NCI-H446 (cell line): ENCODE measurements around the gene TMEM185B.
"Not testable (repeated sequence)": the region's sequence is repeated elsewhere in the genome, so short reads cannot be mapped to it uniquely, and the experiment has no call there.

Experiments
- DNase-seq, 2 experiments: peaks; one replicate each; lab custom pipeline; 2025; lab: John Stamatoyannopoulos, UW

Gene TMEM185B

GRCh38 chr2:120251880-120252224 is 28.7 kb upstream of the TMEM185B start:
- no peak for DNase-seq

DNA sequence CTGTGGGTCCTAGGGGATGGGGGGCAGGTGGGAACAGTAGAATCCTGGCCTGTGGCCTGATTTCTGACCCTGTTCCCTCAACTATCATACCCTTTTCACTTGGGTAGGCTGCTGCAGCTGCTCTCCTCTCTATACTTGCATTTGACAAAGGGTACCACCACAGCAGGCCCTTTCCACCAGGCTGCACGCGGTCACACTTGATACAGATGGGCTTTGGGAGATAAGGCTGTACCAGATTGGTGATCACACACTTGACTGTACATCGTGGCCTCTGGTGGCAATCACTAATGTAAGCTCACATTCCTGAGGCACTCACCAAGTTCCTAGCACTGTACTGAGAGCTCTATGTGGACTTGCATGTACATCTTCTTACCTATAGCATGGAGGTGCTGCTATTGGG is 27.9 kb upstream of the TMEM185B start:
- DNase-seq: no peak

DNA sequence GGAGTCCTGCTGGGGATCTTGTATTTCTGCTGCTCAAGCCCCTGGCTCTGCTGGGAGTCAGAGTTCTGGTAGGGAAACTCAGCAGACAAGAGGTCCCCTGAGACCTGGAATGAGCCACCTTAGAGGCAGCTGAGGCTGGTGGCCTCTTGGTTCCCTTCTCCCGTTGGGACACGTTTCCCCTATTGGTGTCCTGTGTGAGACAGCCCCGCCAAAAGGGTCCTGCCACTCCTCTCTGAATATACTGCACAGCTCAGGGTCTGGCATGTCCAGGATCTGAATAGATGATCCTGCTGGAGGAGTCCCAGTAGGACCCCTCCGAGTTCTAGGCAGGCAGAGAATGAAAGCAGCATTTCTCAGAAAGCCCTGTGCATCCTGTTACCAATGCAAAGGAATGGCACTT is 27.4 kb upstream of the TMEM185B start:
- DNase-seq: no peak

- DNase-seq: no peak
Observed at GRCh38 chr2:120247851-120248250, 24.7 kb upstream of the TMEM185B start.

- DNase-seq: no peak
Observed at GRCh38 chr2:120246546-120247300, 23.5 kb upstream of the TMEM185B start.

- DNase-seq: no peak
Observed at GRCh38 chr2:120245520-120246332, 22.5 kb upstream of the TMEM185B start.

GRCh38 chr2:120244656-120245519 is 21.7 kb upstream of the TMEM185B start:
- DNase-seq: no peak

GRCh38 chr2:120243875-120244553 is 20.8 kb upstream of the TMEM185B start:
- no peak for DNase-seq

DNA sequence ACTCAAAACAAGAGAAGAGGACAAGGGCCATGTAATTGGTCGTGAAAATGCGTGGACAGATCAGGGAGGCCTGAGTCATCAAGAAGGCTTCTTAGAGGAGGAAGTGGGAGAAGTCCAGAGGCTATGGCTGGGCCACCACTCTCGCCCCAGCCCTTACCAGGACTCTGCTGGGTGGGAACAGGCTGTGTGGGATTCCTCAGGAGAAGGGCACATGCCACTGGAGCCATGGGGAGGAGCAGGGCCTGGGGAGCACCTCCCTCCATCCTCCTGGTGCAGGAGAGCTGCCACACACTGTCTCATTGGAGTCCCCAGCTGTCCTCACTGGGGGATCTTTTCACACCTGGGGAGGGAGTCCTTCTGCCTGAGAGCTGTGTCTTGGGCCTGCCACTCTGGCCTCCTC is 20.0 kb upstream of the TMEM185B start:
- no peak for DNase-seq

DNA sequence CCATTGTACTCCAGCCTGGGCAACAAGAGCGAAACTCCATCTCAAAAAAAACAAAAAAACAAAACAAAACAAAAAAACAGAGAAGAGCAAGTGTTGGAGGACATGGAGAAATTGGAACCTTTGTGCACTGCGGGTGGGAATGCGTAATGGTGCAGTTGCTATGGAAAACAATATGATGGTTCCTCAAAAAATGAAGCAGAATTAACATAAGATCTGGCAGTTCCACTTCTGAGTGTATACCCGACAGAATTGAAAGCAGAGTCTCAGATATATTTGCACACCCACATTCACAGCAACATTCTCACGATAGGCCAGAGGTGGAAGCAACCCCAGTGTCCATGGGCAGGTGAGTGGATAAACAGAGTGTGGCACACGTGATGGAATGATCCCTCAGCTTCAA is 18.5 kb upstream of the TMEM185B start:
- DNase-seq: no peak

GRCh38 chr2:120240901-120241429 is 17.8 kb upstream of the TMEM185B start:
- no peak for DNase-seq

DNA sequence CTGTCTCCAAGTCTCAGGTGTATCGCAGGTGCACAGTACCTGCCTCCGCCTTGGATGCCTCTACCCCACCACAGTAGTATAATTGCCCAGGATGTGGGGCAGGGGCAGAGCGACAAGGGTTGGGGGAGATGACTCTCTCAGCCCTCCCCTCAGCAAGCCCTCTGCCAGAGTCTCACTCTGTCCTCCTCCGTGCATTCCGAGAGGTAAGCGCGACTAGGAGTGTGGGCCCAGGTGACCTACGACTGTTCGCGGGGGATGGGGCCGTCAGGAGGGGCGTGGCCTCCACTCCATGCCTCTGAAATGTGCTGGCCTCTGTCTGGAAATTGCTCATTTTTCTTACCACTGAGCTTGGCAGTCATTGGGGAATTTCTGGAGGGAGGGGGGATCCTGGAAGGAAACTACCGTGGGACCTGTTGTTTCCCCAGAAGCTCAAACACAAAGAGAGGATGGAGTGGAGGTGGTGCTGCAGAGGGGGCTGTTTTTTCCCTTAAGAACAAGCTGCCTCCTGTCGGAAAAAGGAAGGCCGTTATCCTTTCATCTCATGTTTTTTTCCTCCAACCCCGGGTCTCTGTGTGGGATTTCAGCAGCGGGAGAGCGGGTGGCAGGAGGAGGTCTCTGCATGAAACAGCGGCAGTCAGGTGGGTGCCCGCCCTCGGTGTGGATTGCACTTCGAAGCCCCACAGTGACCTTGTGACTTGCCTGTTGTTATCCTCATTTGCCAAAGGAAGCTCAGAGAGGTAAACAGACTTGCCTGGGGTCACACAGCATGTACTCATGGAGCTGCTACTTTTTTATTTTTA is 16.5 kb upstream of the TMEM185B start:
- DNase-seq: no peak

DNA sequence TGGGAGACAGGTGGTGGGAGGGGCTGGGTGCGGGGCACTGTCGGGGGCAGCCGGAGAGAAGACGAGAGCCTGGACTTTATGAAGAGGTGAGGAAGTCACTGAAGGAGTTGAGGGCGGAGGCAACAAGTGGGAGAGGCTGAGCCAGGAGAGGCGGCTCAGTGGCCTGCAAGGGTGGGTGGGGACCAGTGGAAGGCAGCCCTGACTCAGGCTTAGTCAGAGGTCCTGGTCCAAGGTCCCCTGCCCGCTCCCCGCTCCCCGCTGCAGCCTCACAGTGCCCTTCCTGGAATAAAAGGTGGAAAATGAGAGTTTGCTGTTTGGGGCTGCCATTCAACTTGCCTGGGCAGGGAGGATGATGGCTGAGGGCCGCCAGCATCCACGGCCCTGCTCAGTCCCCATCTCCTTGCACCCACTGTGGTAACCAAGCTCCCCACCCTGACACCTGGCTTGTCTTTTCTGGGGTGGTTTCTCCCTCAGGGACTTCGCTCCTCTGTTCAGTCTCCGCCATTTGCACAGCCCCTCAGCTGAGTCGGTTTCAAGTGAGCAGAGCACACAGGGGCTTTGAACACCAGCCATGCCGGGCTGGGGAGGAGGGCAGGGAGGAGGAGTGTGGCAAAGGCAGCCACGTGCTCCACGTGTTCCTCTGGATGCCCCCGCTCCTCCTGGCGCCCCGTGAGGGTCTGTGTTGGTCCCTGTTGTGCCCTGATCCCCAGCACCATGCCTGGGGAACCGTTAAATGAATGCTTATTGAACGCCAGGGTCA is 15.7 kb upstream of the TMEM185B start:
- DNase-seq: no peak

- no peak for DNase-seq
Observed at GRCh38 chr2:120237491-120237902, 14.3 kb upstream of the TMEM185B start.

DNA sequence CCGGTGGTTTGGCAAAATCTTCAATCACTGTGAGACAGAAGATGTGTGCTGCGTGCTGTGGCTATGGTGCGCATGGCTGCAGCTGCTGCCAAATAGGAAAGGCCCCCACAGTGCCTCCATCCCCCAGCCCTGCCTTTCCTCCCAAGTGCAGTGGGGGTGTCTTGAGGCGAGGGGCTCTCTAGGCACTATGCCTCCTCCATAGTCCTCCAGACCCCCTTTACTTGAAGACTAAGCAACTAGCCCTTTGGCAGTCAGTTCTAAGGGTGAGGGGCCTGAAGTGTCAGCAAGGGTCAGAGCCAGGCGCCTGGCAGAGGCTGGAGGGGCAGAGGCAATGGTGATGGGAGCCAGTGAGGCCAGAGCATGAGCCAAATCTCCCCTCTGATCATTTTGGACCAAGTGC is 13.6 kb upstream of the TMEM185B start:
- no peak for DNase-seq

DNA sequence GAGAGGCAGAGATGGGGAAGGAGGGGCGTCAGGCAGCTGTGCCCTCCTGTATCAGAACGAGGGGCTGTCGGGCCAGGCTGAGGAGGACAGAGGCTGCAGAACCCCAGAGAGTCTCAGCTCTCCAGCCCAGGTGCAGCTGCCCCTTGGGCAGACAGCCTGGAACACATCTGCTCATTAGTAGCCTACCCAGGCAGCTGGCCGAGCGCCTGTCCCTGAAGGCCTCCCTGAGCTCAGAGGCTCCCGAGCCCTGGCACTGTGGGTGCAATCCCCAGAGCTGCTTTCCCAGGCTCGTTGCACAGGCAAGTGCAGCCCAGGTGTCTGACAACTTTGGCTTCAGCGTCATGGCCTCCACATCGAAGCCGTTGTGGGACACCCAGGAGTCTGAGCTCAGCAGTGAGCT is 13.1 kb upstream of the TMEM185B start:
- no peak for DNase-seq

GRCh38 chr2:120235681-120236080 is 12.5 kb upstream of the TMEM185B start:
- DNase-seq: no peak

GRCh38 chr2:120235158-120235557 is 12.0 kb upstream of the TMEM185B start:
- DNase-seq: not testable (repeated sequence)

DNA sequence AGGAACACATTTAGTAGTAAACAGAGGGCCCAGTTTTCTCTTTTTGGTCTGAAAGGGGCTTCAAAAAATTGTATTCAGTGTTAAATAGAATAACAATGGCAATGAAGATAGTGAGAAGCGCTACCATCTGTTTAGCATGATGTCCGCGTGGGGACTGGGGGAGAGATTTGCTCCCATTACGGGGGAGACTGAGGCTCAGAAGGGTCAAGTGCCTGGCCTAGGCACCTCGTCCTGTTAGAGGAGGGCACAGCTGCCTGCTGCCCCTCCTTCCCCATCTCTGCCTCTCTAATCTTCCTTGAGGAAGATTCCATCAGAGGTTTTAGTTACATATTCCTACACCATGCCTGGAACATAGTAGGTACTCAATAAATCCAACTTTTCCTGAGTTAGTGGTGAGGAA is 10.1 kb upstream of the TMEM185B start:
- DNase-seq: no peak

- DNase-seq: no peak
Observed at GRCh38 chr2:120231974-120232635, 8.9 kb upstream of the TMEM185B start.
